LNCaP clone FGC (cell line): ENCODE results near the gene AGBL4.

Experiments used
- DNase-seq: peaks from one replicate; pipeline ENCODE4 v3.0.0-alpha.2; 2011; ENCODE audit warnings: low read depth
- H3K4me3 ChIP-seq: 2 replicates; pipeline ENCODE4 v1.5.1; 2011; ENCODE audit warnings: mild to moderate bottlenecking, low read depth, low read length, control low read depth
- TF ChIP-seq, protein P1 (sequence below): IDR thresholded peaks from 2 replicates; pipeline ENCODE4 v1.5.1; 2012; ENCODE audit warnings: mild to moderate bottlenecking; ENCODE audit not compliant: control insufficient read depth, insufficient read depth; ENCODE audit errors: extremely low read depth

AGBL4 gene

DNA sequence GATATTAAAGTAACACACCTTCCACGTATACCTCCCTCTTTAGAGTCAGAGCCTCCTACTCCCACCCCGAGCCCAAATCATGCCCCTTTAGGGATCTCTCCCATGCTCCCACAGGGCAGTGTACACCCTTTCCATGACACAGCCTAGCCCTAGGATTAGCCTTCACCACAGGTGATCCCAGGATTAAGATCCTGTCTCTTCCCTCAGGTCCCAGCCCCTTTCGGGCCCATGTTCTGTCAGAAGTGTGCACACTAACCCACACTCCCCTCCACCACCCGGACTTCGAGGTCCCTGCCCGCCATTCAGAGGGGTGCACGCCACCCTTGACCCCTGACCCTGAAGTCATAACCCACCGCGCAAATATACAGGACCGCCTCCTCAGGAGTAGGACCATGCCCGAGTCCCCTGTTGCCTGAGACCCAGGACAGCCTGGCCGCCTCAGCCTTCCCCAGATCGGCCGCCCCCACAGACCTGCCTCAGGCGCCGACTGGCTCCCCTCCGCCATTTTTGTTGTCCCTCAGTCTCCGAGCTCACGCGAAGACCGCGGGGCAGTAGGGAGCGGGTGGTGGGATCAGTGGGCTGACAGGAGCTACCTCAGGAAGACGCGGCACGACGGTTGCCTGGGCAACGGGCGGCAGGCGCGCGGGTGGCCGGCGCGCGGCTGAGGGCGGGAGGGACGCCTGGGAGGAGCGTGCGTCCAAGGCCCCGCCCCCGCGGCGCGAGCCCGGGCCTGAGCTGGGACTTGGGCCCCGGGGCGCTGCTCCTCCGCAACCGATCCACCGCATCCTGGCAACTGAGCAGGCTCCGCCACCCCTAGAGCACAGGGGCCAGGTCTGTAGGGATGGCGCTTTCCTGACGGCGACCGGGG, at the start of gene AGBL4:
AGBL4 (minus strand) TSS at position 663 of the 868 bp plus-strand sequence.
- H3K4me3 ChIP-seq = peak within 1 kb of the TSS; percentile 62
- TF ChIP-seq, protein P1, sequence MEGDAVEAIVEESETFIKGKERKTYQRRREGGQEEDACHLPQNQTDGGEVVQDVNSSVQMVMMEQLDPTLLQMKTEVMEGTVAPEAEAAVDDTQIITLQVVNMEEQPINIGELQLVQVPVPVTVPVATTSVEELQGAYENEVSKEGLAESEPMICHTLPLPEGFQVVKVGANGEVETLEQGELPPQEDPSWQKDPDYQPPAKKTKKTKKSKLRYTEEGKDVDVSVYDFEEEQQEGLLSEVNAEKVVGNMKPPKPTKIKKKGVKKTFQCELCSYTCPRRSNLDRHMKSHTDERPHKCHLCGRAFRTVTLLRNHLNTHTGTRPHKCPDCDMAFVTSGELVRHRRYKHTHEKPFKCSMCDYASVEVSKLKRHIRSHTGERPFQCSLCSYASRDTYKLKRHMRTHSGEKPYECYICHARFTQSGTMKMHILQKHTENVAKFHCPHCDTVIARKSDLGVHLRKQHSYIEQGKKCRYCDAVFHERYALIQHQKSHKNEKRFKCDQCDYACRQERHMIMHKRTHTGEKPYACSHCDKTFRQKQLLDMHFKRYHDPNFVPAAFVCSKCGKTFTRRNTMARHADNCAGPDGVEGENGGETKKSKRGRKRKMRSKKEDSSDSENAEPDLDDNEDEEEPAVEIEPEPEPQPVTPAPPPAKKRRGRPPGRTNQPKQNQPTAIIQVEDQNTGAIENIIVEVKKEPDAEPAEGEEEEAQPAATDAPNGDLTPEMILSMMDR = no peak
- DNase-seq = peak; percentile 13

DNA sequence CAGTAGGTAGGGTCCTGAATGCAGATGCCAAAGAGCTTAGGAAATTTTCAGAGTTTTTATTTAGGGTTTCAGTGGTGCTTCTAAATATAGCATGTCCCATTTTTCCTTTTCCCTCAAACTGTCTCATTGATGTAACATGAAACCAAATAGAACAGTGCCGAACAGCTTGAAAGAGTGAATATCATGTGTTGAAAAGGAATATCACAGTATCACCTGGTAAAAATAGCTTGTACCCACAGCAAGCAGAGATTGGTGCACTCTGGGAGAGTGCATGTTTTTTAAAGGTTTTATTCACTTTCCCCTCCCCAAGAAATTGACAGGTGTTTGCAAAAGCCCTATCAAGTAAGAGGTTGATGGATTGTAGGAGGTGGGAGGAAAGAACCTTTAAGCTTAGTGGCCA, 43.1 kb upstream of the AGBL4 start:
- no peak for DNase-seq
- no peak overlapping the region for H3K4me3 ChIP-seq
- TF ChIP-seq, protein P1 = no peak

DNA sequence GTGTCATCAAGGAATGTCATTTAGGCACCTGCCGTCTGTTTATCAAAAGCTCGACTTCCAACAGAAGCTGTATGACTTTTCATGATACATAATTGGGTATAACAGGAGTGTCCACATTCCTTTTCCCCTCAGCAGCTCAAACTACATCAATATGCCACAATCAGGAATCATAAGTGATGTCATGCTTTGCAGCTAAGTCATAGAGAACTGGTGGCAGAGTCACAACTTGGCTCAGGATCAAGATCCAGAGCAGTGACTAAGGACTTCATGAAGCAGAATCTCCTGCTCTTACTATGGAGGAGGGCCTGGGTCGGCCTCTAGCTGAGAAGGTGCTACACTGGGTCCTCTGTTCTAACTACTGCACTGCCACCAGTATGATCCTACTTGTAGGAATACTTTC, 36.5 kb upstream of the AGBL4 start:
- TF ChIP-seq, protein P1 = no peak
- no peak for DNase-seq
- no peak overlapping the region for H3K4me3 ChIP-seq

DNA sequence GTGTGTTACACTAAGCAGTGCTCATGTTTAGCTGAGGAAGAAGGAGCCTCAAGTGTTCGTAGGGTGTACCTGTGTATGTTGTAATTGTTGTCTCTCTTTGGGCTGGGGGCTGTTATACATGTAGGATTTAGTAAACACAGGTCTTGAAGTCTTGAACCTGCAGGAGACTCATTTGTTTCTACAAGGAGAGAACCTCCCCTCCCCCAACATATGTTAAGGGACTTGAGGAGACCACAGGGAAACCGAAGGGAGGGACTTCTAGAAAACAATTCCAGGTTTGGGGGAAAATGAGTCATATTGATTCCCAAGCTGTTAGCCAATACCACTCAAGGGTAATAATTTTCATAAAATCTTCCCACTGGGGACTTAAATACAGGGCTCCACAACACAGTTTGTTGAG, 25.0 kb upstream of the AGBL4 start:
- H3K4me3 ChIP-seq = no peak overlapping the region
- TF ChIP-seq, protein P1 = no peak
- DNase-seq = no peak

DNA sequence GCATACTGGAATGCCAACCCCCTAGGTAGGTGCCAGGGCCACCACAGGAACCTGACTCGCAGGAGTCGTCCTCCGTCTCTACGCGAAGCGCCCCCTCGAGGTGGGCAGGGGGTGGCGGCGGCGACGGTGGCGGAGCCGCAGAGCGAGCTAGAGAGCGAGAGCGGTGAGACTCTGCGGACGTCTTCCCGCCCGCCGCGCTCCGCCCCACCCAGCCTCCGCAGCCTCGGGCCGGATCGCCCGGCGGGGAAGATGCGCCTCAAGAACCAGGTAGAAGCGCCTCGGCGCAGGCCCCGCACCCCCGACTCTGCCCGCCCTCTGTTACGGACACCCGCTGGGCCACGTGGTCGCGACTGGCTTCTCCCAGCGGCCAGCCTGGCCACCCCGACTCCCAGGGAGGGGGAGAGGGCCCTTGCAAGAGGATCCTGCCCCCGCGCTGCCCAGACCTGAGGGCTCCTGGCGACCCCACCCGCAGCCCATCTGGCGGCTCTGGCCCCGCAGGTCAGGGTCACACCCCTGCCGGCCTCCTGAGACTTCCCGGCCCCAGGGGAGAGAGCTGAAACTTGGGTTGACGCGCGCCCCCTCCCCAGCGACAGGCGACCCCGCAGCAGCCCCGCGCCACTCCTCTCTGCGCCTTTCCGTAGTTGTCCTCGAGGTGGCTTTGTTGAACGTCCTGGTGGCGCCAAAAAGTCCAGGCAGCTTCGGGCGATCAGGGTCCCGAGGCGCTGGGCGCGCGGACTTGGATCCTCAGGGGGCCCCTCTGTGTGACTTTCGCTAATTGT, 24.4 kb upstream of the AGBL4 start:
- TF ChIP-seq, protein P1 = no peak
- no peak overlapping the region for H3K4me3 ChIP-seq
- no peak for DNase-seq

DNA sequence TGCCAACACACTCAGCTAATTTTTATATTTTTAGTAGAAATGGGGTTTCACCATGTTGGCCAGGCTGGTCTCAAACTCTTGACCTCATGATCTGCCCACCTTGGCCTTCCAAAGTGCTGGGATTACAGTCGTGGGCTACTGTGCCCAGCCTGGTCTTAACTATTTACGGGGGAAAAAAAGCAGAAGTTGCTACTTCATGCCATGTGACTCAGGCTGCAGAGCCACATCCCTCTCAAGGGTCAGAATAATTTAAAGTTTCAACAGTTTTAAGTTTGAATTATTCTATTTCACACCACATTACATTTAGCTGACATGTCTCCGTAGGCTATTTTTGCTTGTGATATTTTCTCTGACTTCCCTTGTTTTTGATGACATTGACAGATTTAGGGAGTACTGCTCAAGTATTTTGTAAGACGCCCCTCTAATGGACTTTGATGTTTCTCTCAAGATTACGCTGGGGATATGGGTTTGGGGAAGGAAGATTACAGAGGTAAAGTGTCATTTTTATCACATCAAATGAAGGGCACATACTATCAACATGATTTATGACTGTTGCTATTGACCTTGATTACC, 14.6 kb upstream of the AGBL4 start:
- DNase-seq = no peak
- H3K4me3 ChIP-seq = no peak overlapping the region
- TF ChIP-seq, protein P1 = no peak
